NCI-H69 (cell line): ENCODE measurements around the gene OR9G4.

Experiments used
- DNase-seq: peaks from one replicate; lab custom pipeline; 2025; lab: John Stamatoyannopoulos, UW

Gene OR9G4

DNA sequence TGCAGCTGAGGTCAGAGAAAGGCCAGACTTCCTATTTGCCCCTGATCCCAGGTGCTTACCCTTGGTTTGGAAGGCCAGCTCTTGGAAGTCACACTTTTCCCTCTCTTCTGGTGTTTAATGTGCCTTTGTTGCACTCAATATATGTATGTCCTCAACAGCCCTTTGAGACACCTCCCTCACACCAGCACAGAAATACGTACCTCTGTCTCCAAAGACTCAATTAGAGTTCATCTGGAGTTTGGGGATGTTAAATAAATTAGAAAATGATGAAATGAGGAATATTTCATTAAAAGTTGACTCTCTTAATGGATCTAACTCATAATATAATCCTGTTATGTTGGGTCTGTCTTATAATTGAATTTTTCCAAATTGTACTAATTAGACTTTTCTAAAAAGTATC lies at the start of gene OR9G4:
OR9G4 (minus strand) TSS at position 101 of the 400 bp plus-strand sequence. CDS start 4,931 bp downstream, outside the sequence.
- DNase-seq, result no peak

DNA sequence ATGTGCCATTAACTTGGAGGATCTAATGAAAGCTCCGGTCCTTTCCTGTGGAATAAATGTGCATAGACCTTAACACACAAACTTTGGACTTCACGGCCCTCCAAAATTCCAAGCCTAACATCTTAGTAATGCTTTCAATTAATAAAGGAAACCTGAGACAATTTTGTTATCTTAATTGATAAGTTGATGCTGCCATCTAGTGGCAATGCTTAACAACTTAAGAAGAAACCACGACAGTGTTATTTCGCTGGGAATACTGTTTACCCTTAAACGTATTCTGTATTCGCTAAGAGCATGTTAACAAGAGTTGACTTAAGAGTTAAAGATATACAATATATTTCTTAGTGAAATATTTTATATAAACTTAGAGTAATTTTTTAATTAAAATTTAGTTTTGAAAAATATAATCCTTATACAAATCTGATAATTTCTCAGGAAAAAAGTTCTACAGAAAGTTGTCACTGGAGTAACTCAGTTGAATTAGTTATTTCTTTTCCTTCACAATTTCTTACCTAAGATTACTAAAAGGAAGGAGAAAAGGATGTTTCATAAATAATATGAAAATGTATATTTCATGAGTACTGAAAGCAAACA lies 35.0 kb upstream of the OR9G4 start:
- DNase-seq, result peak; percentile 70

DNA sequence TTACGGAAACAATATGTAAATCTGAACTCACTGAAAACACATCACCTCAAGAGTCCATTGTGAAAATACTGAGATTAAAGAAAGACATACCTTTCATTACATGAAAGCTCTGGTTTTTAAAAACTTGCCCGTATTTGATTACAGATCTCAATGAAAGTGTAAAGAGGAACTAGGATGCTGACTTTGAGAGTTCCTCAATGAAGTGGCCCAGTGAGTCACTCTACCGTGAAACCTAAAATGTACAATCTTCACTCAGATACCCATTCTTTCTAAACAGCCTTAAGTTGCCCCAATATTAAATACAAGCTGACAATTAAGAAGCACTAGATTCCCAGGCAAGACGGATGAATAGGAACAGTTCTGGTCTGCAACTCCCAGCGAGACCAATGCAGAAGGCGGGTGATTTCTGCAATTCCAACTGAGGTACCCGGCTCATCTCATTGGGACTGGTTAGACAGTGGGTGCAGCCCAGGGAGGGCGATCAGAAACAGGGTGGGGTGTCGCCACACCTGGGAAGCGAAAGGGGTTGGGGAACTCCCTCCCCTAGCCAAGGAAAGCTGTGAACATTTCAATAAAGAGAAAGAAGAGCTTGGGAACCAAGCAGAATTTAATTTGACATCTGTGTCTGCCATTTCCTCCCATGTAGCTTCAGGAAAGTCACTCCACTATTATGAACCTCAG lies 33.8 kb upstream of the OR9G4 start:
- no peak for DNase-seq

DNA sequence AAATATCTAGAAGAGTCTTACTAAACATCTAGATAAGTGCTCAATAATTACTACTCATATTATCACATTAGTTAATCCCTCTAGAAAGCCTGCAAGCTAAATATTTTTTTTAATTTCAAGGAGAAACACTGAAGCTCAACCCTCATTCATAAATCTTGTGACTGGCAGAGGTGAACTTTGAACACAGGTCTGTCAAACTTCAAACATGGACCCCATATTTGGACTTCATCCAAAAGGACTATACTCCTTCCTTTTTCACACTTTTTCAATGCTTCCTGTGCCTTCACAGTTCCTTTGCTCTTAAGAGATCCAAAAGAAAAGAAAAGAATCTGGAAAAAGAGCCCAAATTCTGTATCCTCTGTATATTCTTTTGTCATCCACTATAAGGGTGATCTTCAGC lies 28.3 kb upstream of the OR9G4 start:
- DNase-seq, result no peak

DNA sequence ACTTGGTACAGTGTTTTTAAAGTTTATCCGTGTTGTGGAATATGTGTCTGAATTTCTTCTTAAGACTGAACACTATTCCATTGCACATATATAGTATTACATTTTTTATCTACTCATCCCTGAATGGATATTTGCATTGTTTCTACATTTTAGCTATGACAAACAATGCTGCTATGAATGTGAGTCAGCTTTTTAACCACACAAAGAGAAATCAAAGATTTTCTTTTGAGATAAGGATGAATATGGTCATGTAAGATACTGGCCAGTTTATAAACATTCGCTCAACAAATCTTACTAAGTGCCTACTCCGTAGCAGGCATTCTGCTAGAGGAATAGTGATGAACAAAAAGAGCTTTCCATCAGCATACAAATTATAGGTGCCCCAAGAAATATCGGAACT lies 16.5 kb upstream of the OR9G4 start:
- DNase-seq, result no peak

DNA sequence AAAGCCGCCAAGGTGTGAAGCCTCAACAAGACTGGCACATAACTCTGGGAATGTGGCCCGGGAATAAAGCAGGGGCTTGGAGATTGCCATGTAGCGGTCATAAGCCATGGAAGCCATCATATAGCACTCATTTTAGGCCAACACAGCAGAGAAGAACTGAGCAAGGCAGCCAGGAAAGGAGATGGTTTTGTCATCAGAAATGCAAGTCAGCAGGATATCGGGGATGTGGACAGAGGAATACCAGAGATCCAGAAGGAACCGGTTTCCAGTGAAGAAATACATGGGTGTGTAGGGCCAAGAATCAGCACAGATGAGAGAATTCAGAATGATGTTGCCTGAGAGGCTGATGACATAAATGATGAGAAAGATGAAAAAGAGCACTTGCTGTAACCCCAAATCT lies 3.0 kb upstream of the OR9G4 start:
- no peak for DNase-seq

DNA sequence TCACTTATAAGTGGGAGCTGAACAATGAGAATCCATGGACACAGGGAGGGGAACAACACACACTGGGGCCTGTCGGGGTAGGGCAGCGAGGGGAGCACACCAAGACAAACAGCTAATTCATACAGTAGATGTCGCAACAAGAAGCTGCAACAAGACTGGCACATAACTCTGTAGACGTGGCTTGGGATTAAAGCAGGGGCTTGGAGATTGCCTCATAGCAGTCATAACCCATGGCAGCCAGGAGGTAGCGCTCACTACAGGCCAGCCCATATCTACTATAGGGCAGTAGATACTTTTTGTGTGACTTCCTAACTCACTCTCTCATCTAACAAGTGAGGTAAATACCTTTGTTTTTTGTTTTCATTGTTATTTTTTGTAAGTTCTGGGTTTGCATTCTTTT lies 1.7 kb upstream of the OR9G4 start:
- no peak for DNase-seq

DNA sequence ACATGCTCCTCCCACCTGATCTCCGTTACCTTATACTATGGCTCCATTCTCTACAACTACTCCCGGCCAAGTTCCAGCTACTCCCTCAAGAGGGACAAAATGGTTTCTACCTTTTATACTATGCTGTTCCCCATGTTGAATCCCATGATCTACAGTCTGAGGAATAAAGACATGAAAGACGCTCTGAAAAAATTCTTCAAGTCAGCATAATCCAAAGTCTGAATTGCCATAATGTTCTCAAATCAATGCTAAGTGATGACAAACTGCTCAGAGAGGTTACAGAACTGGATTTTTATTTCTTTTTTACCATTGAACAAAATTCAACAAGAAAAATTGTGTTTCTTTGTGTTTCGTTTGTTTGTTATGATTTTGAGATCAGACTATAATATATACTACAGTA lies 7.6 kb downstream of the OR9G4 start:
- no peak for DNase-seq

DNA sequence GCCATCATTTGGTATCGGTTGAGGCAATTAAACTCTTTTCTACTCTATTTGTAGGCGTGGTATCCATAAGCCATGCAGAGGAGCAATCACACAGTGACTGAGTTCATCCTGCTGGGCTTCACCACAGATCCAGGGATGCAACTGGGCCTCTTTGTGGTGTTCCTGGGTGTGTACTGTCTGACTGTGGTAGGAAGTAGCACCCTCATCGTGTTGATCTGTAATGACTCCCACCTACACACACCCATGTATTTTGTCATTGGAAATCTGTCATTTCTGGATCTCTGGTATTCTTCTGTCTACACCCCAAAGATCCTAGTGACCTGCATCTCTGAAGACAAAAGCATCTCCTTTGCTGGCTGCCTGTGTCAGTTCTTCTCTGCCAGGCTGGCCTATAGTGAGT lies 8.4 kb downstream of the OR9G4 start:
- DNase-seq, result no peak

DNA sequence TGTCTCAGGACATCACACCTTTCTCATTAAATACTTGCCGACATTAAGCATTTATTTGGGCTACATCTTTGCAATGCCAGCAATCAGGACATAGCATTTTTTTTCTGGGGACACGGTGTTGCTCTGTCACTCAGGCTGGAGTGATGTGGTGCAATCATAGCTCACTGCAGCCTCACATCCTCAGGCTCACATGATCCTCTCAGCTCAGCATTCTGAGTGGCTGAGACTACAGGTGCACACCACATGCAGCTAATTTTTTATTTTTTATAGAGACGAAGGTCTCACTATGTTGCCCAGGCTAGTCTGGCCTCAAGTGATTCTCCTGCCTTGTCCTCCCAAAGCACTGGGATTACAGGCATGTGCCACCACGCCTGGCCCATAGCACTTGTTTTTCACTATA lies 28.0 kb downstream of the OR9G4 start:
- no peak for DNase-seq

DNA sequence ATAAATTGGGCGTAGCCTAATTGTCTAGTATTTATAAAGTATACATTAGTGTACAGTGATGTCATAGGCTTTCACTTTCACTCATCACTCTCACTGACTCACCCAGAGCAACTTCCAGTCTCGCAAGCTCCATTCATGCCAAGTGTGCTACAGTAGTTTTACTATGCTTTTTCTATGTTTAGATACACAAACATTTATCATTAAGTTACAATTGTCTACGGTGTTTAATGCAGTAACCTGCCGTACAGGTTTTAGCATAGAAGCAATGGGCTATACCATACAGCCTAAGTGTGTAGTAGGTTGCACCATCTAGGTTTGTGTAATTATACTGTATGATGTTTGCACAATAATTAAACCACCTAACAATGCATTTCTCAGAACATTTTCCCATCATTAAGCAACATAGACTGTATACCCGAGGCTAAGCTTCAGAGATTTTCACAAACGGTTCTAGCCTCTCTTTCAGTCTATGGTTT lies 32.1 kb downstream of the OR9G4 start:
- no peak for DNase-seq

DNA sequence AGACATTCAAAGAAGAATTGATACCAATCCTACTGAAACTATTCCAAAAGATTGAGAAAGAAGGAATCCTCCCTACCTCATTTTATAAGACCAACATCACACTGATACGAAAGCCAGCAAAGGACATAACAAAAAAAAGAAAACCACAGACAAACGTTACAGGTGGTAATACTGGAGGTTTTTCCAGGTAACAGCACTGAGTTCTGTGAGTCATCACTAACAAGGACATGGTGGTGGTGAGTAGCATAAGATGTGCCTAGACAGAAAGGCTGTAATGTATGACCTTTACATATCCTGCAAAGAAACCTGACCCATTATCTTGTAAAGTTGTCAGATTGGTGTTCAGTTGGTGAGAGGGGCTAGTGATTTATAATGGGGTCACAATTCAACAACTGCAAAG lies 34.3 kb downstream of the OR9G4 start:
- DNase-seq, result no peak

DNA sequence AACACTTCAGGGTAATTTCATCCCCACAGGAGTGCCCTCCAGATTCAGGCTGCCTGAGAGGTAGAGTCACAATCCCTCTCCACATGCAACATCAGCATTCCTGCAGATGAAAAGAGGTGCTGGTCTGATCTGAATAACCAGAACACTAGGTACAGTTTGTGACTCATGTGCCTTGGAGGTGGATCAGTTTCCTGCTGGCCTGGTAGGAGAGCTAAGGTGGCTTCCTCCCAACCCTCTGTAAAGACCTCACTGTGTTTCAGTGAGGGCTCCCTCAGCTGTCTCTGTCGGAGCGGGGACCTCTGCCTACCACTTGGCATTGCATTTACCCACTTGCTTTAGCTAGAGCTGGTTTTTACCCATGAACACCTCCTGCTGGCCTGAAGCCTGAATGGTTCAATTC lies 42.0 kb downstream of the OR9G4 start:
- no peak for DNase-seq

DNA sequence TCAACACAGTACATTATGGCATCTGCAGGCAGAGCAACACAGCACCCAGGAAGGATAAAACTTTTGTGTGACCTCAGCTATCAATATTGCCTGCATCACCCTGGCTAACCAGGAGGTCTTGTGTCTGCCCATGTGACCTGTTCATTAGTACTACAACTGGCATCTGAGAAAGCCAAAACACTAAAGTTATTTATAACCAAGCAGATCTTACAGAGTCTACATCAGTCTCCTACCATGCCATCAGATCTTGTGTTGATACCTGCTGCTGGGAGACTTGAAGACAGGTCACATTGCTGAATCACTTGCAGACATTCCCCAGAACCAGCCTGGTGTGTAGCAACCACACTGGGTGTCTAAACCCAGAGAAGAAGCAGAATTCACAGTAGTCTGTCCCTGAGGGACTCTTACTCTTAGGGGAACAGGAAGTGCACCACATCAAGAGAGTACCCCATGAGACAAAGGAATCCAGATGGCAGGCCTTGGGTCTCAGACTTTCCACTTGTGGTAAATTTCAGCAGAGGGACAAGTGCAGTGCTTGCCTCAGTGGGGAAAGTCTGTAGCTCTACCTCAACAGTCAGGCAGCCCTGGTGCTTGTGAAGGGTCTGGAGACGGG lies 42.6 kb downstream of the OR9G4 start:
- DNase-seq, result no peak

DNA sequence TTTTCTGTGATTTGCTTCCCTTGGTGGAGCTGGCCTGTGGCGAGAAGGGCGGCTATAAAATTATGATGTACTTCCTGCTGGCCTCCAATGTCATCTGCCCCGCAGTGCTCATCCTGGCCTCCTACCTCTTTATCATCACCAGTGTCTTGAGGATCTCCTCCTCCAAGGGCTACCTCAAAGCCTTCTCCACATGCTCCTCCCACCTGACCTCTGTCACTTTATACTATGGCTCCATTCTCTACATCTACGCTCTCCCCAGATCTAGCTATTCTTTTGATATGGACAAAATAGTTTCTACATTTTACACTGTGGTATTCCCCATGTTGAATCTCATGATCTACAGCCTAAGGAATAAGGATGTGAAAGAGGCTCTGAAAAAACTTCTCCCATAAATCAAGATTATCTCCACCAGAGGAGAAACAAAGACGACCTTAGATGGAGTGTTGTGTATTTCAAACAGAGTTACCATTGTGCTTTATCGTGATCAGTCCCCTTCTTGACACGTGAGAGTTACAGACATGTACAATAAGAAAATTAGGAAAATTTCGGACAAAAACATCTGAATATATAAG lies 47.5 kb downstream of the OR9G4 start:
- no peak for DNase-seq

DNA sequence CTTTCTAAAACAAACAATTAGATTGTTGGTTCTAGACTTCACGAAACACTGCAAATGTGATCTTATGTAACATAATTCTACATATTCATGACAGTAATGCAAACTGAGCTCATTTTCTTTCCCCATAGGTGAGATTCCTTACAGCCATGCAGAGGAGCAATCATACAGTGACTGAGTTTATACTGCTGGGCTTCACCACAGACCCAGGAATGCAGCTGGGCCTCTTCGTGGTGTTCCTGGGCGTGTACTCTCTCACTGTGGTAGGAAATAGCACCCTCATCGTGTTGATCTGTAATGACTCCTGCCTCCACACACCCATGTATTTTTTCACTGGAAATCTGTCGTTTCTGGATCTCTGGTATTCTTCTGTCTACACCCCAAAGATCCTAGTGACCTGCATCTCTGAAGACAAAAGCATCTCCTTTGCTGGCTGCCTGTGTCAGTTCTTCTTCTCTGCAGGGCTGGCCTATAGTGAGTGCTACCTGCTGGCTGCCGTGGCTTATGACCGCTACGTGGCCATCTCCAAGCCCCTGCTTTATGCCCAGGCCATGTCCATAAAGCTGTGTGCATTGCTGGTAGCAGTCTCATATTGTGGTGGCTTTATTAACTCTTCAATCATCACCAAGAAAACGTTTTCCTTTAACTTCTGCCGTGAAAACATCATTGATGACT lies 48.1 kb downstream of the OR9G4 start:
- no peak for DNase-seq

DNA sequence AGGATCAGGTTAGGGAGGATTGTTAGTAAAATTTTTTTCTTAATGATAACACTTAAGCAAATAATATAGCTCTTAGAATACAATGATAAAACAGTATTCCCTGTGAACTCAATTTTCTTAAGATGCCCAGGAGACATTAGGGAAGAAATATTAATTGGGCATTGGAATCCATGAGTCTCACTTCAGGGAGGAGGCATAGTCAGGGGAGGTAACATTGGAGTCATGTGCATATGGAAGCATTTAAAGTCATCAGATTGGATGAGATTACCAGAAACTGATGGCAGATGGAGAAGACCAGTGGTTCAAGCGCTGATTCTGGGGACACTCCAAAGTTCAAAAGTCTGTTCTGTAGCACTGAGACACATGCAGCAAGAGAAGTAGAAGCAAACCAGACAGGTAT lies 49.7 kb downstream of the OR9G4 start, which contains the start of gene OR9G1:
OR9G1 (plus strand) TSS at position 301 of the 400 bp plus-strand sequence. CDS start 1,293 bp downstream, outside the sequence.
- DNase-seq, result no peak

DNA sequence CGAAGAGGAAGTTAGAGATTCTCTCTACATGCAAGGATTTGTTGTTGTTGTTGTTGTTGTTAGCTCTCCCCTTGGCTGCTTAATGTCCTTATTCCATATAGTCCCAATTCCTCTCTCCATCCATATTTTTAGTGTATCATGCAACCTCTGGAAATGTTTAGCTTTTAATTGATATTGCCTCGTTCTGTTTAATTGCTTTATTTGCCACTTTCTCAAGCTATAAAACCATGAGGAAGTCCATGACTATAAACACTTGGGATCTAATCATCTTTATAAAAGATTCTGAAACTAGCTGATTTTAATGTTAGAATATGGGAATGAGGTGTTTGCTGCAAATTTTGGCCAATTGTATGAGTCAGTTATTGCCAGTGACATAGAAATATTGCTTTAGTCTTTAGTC lies 55.1 kb downstream of the OR9G4 start:
- no peak for DNase-seq
